ENCODE data around the gene GRM7.

GRM7 gene

DNA sequence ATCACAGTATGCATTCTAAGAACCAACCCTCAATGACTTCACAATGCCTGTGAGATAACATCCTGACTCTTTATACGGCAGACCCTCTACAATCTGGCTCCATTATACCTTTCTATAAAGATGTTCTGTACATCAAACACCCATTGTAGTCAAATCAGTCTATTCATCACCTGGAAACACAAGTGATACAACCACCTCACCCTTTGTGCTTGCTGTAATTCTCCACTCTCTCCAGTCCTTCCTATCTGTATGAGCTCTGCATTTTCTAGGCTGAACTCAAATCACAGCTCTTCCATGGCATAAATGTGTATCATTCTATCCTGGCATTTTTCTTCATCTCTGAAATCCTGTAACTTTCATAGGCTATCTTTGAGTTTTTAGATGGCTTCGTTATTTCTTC, 539.4 kb downstream of the GRM7 start:
- DNase-seq (ENCODE audit: low spot score): no peak

DNA sequence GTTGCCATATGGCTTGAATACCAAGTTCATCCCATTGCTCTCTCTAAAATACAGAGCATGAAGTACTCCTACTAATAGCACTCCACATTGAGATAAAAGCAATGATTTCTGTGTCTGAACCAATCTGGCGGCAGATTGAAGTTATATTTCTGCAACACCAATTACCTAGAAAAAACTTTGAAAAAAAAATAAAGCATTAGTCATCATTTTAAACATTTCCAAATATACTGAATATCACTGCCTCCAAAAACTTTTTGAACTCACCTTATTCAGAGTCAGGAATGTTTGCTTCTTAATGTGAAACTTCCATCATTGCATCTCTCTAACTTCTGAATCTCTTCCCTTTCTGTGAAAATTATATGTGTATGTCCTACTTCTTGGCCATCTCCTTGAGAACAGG, 540.5 kb downstream of the GRM7 start:
- DNase-seq (ENCODE audit: low spot score): no peak

DNA sequence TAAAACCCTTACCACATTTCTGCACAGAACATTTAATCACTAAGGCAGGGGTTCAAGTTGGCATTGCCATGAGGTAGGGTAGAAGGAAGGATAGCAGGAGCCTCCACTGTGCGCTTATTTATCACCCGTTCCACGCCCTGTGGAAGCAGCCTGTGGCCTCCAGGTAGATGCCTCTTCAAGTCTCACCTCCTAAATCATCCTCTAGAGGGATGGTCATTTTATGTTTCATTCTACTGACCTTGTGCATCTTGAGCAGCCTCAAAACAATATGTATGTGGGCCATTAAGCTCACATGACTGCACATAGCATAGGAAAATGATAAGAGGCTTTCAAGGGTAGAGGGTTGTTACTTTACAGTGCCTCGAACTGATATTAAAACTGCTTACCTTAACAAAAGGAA, 546.2 kb downstream of the GRM7 start:
- DNase-seq (ENCODE audit: low spot score): no peak

DNA sequence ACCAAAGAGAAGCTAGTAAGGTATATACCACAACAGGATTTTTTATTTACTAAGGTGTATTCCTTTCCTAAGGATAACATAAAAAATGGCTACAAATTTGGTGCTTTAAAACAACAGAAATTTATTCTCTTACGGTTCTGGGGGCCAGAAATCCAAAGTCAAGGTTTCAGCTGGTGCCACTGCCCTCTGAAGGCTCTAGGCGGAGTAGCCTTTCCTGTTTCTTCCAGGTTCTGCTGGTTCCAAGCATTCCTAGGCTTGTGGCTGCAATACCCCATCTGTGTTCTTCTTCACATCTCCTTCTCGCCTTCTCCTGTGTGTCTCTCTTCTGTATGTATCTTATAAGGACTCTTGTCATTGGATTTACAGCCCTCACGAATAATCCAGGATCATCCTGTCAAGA, 549.9 kb downstream of the GRM7 start:
- DNase-seq (ENCODE audit: low spot score): peak; percentile 9

DNA sequence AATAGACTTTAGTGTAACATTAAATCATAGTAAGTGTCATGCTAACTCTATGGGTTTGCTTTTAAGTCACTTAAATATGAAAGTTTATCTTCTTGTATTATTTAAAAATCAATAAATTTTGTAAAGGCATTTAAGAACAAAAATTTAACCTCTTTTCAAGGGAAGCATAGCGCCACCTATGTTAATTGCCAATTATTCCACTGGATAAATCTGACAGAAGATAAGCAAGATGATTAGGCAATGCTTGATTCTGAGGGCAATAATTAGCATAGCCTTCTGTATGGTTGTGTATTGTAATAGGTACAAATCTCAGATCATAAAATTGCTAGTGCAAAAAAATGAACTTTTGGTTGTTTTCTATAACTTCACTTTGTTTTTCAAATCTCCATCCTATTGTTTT, 560.1 kb downstream of the GRM7 start:
- no peak for DNase-seq (ENCODE audit: low spot score)

DNA sequence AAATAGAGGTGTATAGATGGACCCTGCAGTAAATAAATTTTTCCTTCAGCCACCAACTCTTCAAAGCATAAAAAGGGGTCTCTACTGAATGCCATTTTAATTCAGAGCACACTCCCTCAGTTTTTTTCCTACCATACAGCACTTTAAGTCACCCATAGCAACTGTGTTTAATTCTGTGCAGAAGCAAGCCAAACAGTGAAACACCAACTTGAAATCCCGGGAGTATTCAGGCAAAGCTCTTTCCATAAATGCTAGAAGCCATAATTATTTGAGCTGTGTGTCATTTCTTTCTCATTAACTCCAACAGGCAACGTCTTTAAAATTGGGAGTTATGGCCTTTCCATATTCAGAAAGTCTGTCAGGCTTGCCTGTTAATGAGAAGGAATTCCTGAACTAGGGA, 562.1 kb downstream of the GRM7 start:
- DNase-seq (ENCODE audit: low spot score): no peak

DNA sequence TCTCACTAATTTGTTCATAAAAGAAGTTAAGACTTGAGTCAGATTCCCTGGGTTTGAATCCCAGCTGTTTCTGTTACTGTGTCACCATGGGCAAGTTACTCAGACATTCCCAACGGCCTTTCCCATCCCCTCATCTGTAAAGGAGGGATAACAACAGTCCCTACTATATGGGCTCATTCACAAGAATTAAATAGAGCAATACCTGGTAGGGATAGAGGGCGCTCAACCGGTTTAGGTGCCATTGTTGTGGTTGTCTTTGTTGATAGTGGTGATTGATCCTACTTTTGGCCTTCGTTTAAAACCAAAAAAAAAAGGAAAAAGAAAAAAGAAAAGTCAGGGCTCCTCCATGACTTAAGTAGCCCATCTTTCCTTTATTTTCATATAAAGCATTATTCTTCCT, 563.1 kb downstream of the GRM7 start:
- DNase-seq (ENCODE audit: low spot score): peak; percentile 11

DNA sequence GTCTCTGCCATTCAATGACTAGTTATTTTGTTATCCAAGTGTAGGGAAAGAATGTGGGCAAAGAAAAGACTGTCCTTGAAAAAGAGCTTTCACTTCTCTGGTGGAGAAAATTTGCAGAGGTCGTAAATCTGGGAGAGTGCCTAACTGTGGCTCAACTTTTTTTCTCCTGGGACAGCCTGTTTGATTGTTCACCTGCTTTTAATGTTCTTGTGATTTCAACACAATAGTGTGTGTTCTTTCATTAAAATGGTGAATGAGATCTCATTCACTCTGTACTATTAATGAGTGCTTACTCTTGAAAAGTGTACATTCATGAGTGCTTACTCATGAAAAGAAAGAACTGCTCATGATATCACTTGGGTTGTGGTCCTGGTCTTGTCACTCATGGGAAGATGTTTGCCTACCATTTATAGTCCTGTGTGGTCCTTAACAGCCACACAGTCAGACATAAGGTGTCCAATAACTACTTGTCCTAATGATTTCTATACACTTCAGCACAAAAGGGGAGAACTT, 567.3 kb downstream of the GRM7 start:
- no peak for DNase-seq (ENCODE audit: low spot score)

DNA sequence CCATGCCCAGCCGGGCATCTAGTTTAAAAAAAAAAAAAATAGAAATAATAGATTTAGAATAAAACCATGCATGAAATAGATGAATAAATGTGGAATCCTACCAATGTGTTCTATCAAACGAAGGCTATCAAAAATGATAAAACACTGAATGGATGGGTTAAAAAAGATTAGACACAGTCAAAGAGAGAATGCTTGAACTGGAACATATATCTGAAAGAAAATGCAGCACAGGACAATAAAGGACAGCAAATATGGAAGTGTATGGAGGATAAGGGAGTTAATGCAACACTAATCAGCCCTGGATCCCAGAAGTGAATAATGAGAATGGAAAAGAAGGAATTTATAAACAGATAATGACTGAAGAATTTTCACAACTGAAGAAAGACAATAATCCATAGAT, 571.7 kb downstream of the GRM7 start:
- no peak for DNase-seq (ENCODE audit: low spot score)

DNA sequence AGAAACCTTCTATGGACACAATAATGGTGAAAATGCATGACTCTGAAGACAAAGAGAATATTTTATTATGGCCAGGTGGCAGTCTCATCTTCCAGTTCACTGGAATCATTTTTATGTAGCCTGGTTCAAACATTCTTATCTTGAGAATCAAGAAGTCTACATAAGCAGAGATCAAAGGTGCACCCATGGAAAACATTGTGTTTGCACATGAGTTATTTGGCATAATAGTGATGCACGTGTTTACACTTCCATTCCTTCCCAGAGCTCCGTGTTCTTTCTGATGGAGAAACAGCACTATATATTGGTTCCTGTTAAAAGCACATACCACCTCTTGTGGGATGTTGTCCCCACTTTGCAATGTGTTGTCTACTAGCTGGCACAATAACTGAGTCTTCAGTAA, 572.2 kb downstream of the GRM7 start:
- no peak for DNase-seq (ENCODE audit: low spot score)

DNA sequence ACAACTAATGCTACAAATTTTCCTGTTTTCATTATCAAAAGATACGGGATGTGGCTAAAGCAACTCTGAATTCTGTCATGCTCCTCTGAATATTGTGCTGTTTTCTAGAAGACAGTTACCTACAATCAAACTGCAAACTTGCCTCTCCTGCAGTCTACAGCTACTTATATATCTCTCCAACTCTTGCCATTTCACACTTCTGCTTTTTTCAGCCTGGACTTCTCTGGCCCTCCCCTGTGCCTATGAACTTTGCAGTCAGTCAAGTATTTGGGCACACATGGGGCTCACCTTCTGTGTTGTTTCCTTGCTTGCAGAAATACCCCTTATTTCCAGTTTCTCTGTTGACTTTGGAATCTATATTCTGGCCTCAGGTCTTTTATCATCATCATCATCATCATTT, 575.6 kb downstream of the GRM7 start:
- no peak for DNase-seq (ENCODE audit: low spot score)

DNA sequence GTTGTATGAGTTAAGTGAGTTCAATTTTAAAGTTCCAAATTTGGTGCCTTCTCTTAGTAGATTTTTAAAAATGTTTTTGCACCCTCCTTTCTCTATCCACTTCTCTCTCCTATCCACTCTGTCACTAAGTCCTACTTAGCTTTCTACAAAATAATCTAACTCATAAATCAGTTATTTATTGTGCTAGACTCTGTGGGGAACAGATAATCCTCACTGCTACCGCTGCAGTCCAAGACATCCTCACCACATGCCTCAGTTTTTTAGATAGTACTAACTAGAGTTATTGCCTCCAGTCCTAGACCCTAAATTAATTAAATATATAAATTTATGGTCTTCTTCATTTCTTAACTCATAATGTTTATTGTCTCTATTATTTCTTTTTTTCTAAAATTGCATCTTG, 576.3 kb downstream of the GRM7 start:
- no peak for DNase-seq (ENCODE audit: low spot score)

DNA sequence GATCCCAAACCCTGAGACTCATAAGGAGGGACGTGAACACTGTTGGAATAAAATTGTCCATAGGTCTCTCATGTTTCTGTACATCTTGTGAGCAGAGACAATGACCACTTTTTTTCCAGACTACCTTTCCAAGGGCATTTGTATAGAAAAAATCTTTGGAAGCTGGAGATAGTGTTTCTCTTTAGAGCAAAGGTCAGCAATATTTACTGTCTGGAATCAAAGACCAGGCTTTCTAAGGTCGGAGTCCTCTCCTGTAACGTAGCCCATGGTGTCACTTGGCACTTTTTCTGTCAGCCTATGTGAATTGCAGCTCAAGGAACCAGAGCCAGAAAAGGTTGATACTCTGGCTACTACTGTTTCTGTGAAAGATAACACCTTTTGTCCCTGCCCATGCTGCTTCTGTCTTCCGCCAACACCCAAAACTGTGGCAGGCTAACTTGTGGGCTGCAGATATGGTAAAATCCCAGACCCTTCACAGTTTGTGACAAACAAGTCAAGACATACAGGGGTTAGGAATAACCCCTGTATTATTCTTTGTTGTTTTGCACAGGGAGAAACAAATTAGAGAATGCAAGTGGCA, 578.3 kb downstream of the GRM7 start:
- DNase-seq (ENCODE audit: low spot score): no peak

DNA sequence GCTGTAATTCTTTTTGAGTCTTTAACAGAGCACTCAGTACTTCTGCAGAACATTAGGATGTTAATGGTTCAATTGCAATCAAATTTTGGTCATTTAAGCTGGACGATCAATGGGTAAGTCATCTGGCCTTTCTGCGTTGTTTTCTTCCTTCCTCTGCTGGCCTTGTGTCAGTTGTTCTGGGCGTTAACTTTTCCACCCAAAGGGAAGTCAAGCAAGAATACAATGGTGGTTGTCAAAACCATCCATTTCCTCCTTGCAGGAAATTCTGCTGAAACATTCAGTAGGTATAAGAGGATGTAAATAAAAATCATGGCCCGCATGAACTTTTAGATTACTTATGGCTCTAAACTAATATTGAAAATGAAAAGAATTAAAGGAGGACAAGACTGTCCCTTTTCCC, 584.0 kb downstream of the GRM7 start:
- no peak for DNase-seq (ENCODE audit: low spot score)

DNA sequence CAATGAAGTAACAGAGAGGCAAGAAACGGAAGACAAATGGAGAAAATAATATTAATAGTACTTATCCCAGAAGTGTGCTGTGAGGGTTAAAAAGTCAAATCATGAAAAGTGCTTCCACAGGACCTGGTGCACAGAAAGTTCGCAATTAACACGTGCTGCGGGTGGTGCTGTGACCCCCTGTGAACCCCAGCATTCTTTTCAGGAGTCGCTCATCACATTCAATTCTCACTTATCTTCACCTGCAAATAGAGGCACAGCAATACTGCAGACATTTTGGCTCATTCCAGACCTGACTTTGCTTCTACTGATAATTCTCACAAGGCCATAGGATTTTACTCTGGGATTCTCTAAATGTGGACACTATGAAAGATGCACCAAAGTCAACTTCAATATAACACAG, 584.4 kb downstream of the GRM7 start:
- no peak for DNase-seq (ENCODE audit: low spot score)

DNA sequence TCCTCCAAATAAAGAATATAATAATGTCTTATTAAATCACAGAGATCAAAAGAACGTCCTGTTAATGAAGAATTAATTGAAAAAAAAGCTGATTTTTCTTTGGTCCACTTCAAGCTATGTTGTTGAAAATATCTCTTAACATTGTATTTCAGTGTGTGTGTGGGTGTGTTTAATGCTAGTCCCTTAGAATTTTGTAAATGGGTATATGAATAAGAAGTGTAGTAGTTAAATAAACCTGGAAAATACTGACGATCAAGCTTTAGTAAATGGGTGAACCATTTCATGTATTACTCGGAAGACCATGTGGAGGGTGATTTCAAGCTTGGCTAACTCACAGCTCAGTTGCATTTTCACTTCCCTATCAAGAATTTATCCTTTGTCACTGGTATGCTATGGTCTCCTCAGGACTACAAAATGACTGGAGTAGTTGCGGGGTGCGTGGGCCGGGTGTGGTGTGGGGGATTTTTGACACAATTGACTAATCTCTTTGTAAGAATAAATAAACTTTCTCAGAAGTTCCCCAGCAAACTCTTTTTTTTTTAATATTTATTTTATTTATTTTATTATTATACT, 586.4 kb downstream of the GRM7 start:
- no peak for DNase-seq (ENCODE audit: low spot score)

DNA sequence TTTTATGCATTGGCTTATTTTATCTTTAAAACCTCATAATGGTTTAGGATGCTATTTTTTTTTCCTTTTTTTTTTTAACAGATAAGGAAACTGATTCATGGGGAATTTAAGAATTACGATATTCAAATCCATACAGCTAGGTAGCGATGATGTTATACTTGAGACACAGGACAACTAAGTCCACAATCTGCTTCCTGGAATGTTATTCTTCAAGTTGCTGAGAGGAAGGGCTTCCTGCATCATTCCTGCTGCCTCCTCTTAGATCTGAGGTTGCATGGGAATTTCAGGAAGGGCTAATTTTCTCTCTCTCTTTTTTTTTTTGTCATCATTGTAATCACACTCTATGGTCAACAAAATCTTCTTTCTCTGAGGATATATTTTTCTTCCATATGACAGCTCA, 595.5 kb downstream of the GRM7 start:
- no peak for DNase-seq (ENCODE audit: low spot score)

DNA sequence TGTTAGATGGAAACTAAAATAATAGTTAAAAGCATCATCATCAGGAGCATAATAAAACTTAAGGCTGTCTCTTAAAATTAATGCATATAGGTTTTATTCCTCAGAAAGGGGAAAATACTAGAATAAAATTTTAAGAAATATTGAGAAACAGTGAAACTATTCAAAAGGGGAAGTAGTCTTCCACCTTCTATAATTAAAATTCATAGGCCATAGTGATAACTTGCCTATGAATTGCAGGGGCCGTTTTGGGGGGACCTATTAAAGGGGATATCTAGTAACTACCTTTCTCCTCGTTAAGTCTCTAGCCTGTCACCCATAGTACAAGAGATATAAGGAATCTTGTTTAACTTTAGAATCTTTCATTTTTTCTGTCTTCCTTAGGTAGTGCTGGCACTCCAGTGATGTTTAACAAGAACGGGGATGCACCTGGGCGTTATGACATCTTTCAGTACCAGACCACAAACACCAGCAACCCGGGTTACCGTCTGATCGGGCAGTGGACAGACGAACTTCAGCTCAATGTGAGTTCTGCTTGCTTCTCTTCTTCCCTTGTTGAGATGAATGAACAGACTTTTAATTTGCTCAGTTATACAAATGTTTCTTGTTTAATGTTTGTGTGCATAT, 600.4 kb downstream of the GRM7 start:
- no peak for DNase-seq (ENCODE audit: low spot score)

DNA sequence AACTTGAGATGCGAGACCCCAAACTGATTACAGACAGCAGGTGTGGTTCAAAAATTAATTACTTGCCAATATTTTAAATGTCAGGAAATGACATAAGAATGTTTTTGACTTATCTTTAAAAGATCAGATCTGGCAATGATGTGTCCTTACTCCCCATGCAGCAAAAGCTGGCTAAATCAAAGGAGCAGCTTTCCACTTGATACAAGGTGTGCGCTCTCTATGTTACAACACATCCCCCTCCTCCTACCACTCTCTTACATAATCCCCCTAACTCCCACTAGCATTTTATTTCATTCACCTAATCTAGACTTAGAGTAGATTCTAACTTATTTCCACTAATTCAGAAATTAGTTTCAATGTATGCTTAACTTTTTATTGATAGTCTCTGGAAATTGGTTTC, 609.0 kb downstream of the GRM7 start:
- DNase-seq (ENCODE audit: low spot score): no peak

DNA sequence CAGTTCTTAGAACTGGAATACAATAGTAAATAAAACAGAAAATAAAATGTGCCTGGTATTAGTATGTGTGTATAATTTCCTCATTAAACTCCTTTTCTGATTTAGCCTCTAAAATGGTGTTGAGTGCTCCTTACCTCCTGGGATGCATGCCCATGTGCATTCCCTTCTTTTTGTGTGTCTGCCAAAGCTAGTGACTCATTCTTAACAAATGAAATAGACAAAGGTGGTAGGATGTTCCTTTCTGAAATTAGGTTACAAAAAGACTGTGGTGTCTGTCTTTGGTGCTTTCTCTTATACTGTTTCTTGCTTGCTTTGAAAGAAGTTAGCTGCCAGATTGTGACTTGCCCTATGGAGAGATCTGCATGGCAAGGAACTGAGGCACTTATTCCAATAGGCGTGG, 623.7 kb downstream of the GRM7 start:
- no peak for DNase-seq (ENCODE audit: low spot score)

DNA sequence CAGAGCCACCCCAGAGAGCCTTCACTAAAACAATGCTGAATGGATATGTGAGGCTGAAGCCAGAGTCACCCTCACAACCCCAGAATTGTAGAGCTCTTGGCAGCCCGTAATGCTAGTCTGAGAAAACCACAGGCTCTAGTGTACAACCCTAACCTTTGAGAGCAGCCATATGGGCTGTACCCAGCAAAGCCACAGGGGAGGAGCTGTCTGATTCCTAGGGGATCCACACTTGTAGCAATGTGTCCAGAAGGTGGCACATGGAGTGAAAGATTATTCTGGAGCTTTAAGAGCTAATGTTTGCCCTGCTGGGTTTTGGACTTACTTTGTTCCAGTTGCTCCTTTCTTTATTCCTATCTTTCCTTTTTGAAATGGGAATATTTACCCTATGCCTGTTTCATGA, 626.8 kb downstream of the GRM7 start:
- DNase-seq (ENCODE audit: low spot score): no peak

DNA sequence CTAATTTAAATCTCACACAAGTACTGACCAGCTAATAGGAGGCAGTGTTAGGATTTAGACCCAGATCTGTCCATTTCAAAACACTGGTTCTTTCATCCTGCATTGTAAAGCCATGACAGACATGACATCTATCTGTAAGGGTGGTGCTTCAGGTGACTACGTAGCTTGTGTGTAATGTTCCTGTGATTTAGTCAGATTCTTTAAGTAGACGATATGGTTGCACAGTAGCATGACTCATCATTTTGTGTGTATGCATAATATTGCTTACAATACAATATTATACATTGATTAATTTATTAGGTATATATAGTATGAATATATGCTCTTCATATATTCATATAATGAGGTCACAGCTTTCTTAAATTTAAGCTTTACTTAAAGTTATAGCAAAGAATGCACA, 628.5 kb downstream of the GRM7 start:
- DNase-seq (ENCODE audit: low spot score): no peak

DNA sequence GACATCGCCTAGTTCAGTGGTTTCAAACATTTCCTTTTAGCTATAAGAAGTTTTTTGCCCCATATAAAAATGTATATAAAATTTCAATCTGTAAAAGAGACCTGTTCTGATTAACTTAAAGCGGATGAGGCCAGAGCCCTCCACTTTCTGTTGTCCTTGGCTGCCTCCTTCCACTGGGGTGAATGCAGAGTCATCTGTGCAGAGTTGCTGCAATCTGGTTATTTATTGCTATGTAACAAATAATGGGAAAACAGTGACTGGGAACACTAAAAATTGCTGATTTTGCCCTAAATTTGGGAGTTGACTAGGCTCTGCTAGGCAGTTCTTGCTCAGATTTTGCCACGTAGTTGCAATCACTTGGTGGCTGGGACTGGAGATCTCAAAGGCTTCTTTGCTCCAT, 637.8 kb downstream of the GRM7 start:
- no peak for DNase-seq (ENCODE audit: low spot score)

DNA sequence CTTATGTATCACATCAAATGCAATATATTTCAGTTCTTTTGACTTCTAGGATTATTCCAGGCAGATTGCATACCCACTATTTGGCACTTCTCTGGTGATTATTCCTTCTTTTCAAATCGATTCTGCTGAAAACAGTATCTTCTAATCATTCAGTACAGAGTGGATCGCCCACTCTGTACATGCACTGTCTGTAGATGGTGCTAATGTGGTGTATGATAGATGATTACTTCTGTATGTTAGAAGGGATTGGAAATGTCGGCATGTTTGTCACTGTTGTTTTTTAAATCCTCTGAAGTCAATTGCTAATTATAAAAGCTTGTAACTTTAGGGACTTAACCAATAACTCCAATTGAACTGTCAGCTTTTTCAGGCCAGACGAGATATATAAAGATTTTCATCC, 642.5 kb downstream of the GRM7 start:
- no peak for DNase-seq (ENCODE audit: low spot score)

All from iPS-NIHi11 (cell line).